Bronchial epithelial cell (primary cell): ENCODE data around the gene CHD9. TPM values are rescaled to one million over a fixed set of nuclear protein-coding genes. Genes with fewer than 3 reads are reported as not detected.

Experiments used
- DNase-seq: peaks from one replicate; pipeline ENCODE4 v3.0.0-alpha.2; 2010; ENCODE audit warnings: low read depth
- FAIRE-seq: peaks from 2 replicates; lab custom pipeline; 2011; peaks lifted over from hg19 to GRCh38; lab: Jason Lieb, UNC
- H3K27me3 ChIP-seq: 2 replicates; pipeline ENCODE4 v1.5.1; 2011; ENCODE audit warnings: low read length; ENCODE audit not compliant: control insufficient read depth, insufficient read depth
- H3K36me3 ChIP-seq: 2 replicates; pipeline ENCODE4 v1.5.1; 2011; ENCODE audit warnings: low read length; ENCODE audit not compliant: control insufficient read depth, insufficient read depth
- H3K4me3 ChIP-seq: 2 replicates; pipeline ENCODE4 v1.5.1; 2011; ENCODE audit warnings: mild to moderate bottlenecking, low read depth, low read length, control low read depth
- total RNA-seq: library from RNA; depleted of rRNA; stranded (reverse); fragments of >200 nt; gene quantifications from 2 replicates; pipeline ENCODE4 v1.2.1, GENCODE V29; 2014
- TF ChIP-seq, protein P1 (sequence below): IDR thresholded peaks from 2 replicates; pipeline ENCODE4 v1.5.1; 2011; ENCODE audit warnings: mild to moderate bottlenecking, moderate library complexity, low read length, control low read depth, inconsistent platforms; ENCODE audit not compliant: insufficient read depth, severe bottlenecking

The CHD9 gene
- total RNA-seq, 1 donor from 2014 or later = 35.3 TPM

DNA sequence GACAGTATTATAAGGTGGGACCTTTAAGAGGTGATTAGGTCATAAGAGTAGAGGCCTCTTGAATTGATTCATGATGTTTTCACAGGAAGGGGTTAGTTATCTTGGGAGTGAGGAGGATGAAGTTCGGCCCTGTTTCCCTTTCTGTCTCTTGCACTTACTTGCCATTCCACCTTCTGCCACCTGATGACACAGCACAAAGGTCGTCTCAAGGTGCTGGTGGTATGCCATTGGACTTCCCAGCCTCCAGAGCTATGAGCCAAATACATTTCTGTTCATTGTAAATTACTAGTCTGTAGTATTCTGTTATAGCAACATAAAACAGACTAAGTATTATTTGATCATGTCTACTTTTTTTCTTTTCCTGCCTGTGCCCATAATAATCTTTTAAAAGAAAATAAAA is 23.5 kb downstream of the CHD9 start:
- no peak overlapping the region for H3K4me3 ChIP-seq
- FAIRE-seq (no peak), DNase-seq (no peak)
- TF ChIP-seq, protein P1, sequence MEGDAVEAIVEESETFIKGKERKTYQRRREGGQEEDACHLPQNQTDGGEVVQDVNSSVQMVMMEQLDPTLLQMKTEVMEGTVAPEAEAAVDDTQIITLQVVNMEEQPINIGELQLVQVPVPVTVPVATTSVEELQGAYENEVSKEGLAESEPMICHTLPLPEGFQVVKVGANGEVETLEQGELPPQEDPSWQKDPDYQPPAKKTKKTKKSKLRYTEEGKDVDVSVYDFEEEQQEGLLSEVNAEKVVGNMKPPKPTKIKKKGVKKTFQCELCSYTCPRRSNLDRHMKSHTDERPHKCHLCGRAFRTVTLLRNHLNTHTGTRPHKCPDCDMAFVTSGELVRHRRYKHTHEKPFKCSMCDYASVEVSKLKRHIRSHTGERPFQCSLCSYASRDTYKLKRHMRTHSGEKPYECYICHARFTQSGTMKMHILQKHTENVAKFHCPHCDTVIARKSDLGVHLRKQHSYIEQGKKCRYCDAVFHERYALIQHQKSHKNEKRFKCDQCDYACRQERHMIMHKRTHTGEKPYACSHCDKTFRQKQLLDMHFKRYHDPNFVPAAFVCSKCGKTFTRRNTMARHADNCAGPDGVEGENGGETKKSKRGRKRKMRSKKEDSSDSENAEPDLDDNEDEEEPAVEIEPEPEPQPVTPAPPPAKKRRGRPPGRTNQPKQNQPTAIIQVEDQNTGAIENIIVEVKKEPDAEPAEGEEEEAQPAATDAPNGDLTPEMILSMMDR = no peak
- no peaks in the 10 kb centered on the region for H3K27me3 ChIP-seq
- no peaks in the 10 kb centered on the region for H3K36me3 ChIP-seq

DNA sequence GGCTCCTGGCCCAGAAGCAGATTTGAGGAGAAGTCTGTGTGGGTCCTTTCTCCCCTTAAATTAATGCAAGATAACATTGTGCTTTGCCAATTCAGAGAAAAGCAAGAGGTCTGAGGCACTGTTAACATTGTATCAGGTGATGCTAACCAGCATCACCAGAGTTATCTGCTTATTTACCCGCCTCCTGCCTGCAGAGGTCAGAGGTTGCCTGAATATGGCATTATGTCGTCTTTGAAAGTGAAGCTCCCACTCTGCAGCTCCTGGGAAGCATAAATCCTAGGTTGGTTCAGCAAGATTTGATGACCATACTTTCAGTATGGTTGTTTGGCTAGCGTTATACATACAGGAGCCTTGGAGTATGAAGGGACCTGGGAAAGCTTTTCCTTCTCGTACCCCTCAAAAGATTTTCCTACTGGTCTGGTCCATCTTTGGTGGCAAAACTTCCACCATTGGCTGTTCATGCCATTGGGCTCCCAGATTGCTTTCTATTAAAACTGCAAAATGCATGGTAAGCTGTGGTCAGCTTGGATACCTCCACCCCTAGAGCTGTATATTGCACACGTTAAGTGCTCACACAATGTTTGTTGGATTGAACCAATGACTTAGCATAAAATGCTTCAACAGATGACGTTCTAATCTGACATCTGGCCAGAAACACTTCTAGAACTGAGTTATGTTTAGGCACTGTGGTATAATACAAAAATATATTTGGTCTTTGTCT is 24.1 kb downstream of the CHD9 start:
- DNase-seq (no peak), FAIRE-seq (no peak)
- Histone ChIP-seq H3K27me3 (no peaks in the 10 kb centered on the region), H3K4me3 (no peak overlapping the region), H3K36me3 (no peaks in the 10 kb centered on the region)
- TF ChIP-seq, protein P1 = no peak

DNA sequence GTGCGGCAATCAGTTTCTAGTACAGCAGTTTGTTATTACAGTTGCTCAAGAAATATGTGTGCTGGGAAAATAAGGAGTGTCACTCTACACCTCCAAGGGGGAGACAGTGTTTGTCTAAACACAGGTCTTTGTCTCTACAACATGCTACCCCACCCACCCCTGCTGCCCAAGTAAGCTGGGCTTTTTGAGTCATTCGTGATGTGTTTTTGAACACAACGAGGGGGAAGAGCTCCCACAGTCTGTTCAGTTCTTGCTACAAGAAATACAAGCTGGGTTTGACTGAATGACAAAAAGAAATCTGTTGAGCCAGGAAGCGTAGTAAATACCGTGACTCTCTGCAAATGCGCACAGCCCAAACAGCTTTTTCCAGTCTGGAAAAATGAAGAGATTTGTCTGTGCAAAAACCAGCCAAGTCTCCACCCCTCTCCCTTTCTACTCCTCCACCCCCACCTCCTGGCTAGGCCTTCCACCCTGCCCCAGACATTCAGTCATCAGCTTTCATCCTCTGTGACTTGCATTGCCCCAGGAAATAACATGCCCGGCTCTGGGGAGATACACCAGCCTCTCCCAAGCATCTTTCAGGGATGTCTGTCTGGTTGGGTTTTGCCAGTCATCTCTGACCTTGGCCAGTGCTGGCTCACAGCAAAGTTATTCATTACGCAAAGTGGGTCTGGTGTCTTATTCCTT is 25.7 kb downstream of the CHD9 start:
- Histone ChIP-seq H3K27me3 (no peaks in the 10 kb centered on the region), H3K36me3 (no peaks in the 10 kb centered on the region), H3K4me3 (no peak overlapping the region)
- peak; percentile 95 for DNase-seq
- TF ChIP-seq, protein P1 = no peak
- FAIRE-seq = no peak

DNA sequence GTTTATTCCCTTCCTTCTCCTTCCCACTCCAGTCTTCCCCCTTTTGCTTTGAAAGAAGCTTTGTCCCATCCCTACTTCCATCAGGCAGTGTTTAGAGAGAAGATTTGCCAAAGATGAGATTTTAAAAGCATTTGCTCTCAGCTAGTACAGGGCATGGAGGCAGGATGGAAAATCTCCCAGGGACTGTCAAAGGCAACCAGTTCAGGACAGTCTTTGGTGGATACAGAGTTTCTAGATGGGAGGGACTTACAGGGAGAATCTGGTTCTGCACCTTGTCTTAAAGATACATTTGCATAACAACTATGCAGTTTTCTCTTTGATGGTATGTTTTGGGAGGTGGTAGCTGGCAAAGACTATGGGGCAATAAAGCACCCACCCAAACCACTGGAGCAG is 26.2 kb downstream of the CHD9 start:
- FAIRE-seq (no peak), DNase-seq (no peak)
- TF ChIP-seq, protein P1 = no peak
- H3K27me3 ChIP-seq = no peaks in the 10 kb centered on the region
- H3K36me3 ChIP-seq = no peaks in the 10 kb centered on the region
- H3K4me3 ChIP-seq = no peak overlapping the region

DNA sequence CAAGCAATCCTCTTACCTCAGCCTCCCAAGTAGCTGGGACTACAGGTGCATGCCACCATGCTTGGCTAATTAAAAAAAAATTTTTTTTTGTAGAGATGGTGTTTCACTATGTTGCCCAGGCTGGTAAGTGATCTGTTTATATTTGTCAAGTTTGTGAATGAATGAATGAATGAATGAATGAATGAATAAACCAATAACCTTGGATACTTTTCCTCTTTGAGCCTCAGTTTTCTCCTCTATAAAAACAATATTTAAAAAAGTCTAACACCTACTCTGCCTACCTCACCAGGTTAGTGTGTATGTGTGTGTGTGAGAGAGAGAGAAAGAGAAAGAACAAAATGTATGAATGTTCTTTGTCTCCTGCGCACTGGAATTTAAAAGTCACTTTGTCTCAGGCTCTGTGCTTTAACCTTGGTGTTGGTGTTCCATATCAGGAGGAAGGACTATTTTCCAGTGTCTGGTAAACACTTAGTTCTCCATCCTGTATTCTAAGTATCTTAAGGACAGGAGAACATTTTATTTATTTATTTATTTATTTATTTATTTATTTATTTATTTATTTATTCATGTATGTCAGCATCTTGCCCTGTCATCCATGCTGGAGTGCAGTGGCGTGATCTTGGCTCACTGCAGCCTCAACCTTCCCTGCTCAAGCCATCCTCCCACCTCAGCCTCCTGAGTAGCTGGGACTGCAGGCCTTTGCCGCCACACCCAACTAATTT is 27.1 kb downstream of the CHD9 start:
- Histone ChIP-seq H3K27me3 (no peaks in the 10 kb centered on the region), H3K36me3 (no peaks in the 10 kb centered on the region), H3K4me3 (no peak overlapping the region)
- DNase-seq = no peak
- no peak for FAIRE-seq
- TF ChIP-seq, protein P1 = no peak
